Left renal cortex interstitium (tissue), 4 donors: ENCODE results near the gene ASAP3. TPM values are rescaled to one million over a fixed set of nuclear protein-coding genes. Genes with fewer than 3 reads are reported as not detected.
"Not testable (repeated sequence)": the region's sequence is repeated elsewhere in the genome, so short reads cannot be mapped to it uniquely, and the experiment has no call there.

Experiments used
- DNase-seq, 4 donors: peaks; one replicate each; pipeline ENCODE4 v3.0.0-alpha.2; 2013; ENCODE audit warnings: low read depth in 4 of 4, low spot score in 2 of 4, missing footprints in 1 of 4
- polyA plus RNA-seq, 4 donors: library from polyadenylated mRNA; unstranded; fragments of 120-200 nt; gene quantifications; one replicate each; pipeline ENCODE4 v1.2.1, GENCODE V29; 2013; ENCODE audit not compliant: insufficient read length in 4 of 4

ASAP3 gene
- polyA plus RNA-seq, 4 donors, result 34.5 to 42.1 (median 38.2) TPM

DNA sequence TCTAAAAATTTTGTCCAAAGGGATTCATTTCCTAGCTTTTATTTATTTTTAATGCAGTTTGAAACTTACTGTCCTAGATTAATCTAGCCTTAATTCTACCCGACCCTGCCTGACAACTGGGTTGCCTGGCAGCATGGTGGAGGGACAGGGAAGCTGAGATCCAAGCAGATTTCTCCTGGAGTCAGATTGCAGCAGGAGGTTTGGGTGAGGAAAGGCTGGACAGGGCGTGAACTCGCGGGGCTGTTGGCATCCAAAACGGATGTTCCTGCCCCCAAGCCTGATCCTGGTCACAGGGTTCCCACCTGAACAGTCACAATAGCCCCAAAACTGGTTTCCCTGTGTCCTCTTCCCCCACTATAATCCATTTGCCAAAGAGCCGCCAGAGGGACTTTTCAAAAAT, 82.7 kb downstream of the ASAP3 start:
- no peak for DNase-seq

- no peak for DNase-seq
Observed at GRCh38 chr1:23400324-23401114, 83.5 kb downstream of the ASAP3 start.

GRCh38 chr1:23399229-23399628, 84.8 kb downstream of the ASAP3 start:
- no peak for DNase-seq

DNA sequence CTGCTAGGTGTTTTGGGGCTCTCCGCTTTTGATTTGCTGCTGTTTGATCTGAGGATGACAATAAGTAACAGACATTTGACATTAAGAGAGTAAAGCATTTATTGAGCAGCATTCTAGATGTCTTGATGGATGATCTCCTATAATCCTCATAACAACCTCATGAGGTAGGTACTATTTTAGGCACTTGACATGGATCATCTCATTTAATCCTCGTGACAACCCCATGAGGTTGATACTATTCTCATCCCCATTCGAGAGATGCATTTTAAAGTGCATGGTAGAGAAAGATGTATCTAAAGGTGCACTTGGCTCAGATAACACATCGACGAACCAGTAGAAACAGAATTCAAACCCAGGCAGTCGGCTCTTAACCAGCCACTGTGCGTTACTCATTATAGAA, 86.1 kb downstream of the ASAP3 start:
- DNase-seq, result no peak

DNA sequence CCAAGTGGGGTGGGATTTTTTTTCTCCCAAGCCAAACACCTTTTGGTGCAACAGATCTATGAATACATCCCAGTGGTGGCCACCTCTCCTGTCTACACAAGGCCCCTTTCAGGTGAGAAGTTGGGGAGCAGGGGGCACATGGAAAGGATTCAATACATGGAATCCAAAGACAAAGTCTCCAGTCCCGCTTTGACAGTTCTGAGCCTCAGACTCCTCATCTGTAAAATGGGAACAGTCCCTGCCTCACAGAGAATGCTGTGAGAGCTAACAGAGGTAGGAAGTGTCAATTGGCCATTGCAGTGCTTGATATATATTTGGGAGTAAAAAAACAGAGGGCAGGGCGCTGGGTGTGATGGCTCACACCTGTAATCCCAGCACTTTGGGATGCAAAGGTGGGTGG, 87.6 kb downstream of the ASAP3 start:
- DNase-seq, result no peak

DNA sequence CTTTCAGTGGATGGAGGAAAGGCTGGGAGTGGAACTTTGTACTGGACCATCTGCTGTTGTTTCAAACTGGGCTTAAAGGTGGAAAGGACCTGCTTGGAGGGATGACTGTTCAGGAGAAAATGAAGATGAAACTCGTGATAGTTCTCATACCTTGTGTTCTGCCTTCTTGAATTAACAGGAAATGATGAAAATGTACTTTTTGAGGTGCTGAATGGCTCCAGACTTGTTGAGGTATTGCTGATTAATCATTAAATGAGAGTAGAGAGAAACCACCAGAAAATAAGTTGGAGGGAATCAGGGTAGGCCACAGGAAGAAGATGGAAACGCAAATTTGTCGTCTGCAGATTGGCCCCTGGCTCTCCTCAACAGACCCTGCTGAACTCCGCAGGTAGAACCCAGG, 88.1 kb downstream of the ASAP3 start:
- DNase-seq, result no peak

DNA sequence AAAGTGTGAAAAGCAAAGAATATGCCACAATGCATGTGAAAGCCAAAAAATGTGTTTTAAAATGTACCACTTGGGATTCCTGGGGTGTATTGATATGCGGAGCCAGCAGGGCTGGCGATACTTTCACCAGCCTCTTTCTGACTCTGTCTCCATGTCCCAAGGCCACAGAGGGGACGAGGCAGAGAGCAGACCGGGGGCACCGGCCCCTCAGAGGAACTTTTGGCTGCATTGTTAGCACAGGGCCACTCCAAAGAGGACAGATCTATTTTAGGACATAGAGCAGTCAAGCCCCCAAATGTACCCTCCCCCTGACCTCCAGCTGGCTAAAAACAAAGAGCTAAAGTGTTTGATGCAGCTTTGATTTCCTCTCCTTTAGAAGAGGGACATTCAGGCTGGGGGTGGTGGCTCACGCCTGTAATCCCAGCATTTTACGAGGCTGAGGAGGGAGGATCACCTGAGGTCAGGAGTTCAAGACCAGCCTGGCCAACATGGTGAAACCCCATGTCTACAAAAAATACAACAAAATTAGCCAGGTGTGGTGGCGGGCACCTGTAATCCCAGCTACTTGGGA, 88.7 kb downstream of the ASAP3 start:
- DNase-seq, result no peak

GRCh38 chr1:23394684-23395083, 89.3 kb downstream of the ASAP3 start:
- no peak for DNase-seq

- no peak for DNase-seq
Observed at GRCh38 chr1:23394181-23394580, 89.8 kb downstream of the ASAP3 start.

- DNase-seq, result no peak
Observed at GRCh38 chr1:23393706-23394105, 90.3 kb downstream of the ASAP3 start.

DNA sequence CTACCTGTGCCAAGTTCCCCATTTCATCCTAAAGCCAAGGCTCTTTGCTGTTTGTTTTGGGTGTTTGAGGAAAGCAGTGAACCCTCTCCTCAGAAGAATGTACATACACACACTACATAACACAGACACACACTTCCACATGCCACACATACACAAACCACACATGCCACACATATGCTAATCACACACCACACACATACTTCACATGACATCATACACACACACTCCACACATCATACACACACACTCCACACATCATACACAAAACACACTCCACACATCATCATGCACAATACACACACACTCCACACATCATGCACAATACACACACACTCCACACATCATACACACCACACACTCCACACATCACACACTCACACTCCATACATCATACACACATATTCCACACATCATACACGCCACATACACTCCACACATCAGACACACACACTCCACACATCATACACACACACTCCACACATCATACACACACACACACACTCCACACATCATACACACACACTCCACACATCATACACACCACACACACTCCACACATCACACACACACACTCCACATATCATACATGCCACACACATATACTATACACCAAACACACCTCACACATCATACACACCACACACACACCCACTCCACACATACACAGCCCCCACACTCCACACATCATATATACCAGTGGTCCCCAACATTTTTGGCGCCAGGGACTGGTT, 91.7 kb downstream of the ASAP3 start:
- no peak for DNase-seq

DNA sequence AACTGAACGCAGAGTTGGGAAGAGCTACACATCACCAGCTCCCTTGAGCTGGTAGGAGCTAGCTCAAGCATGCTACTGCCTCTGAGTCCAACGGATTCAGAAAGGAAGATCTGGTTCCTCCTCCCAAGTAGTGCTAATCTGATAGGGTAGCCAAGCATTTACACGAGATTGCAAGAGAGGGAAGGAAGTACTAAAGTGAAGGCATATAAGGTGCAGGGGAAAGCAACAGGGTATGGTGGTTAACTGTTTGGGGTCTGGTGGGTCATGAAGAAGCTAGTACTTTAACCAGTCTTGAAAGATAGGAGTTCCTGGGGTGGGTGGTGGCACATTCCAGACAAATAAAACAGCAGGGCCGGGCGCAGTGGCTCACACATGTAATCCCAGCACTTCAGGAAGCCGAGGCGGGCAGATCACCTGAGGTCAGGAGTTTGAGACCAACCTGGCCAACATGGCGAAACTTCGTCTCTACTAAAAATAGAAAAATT, 94.1 kb downstream of the ASAP3 start:
- DNase-seq, result no peak

DNA sequence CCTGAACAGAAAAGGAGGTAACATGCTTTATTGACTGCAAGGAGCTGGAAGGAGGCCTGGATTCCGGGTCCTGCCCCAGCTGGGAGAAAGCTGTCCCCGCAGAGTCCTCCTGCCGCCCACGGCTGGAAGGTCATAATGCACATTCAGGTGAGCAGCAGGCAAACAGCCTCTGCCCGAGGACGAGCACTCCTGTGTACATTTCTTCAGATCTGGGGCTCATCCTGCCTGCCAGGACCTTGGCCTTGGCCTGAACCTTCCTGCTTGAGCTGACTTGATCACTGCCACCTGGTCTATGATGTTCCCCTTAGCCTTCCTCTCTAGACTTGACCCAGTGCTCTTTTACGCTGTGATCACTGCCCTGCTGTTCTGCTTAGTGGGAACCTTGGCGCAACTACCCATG, 96.5 kb downstream of the ASAP3 start:
- no peak for DNase-seq

DNA sequence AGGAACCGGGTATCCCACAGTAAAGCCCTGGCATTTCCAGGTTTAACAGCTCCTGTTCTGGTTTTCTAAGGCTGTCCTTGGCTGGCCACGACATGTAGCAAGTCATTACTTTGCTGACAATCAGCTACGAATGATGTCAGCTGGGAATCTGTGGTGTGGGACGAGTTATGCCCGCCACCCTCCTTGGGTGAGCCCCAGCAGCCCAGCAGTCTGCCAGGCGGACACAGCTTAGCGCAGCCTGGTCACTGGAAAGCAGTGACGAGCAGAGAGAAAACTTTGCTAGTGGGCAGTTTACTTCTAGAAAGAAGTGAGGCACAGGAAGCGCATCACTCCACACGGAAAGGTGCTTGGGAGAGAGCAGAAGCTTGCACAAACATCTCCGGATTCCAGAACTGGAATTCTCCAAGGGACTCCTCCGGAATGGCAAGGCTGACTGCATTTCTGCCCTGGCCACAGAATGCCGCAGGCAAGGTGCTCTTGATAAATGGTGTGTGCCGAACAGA, 98.8 kb downstream of the ASAP3 start:
- no peak for DNase-seq

- DNase-seq, result no peak
Observed at GRCh38 chr1:23384312-23385058, 99.5 kb downstream of the ASAP3 start.

DNA sequence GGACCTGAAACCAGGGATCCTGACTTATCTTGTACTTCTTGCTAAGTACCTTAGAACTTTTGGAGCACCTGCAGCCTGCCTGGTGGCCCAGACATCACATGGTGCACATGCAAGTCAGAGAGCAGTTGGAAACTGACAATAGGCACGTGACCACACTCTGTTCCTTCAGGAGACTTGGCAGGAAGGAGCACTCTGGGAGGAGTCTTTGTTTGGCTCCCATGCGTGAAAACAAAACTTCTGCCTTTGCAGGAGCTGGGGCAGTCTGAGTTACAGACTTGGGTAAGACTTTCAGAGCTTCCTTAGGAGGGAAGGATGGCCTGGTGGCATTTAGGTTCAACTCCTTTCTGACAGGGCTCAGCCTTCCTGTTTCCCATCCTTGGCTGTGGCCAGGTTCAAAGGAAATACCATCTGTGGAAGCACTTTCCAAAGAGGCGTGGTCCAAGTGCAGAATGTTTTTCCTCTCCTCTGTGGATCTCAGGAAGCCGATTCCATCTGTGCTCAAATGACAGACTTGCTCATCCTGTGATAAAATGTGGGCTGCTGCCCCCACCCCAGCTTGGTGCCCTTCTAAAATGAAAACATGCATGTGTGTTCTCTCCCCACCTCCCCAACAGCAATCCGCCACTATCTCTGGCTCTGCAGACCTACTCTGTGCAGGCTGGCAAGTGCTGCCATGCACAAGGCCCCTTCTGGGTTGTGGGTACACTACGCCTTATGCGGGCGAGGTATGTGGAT, 100.2 kb downstream of the ASAP3 start:
- DNase-seq, result no peak

- no peak for DNase-seq
Observed at GRCh38 chr1:23381233-23381885, 102.6 kb downstream of the ASAP3 start.

GRCh38 chr1:23380719-23381118, 103.3 kb downstream of the ASAP3 start:
- no peak for DNase-seq

- not testable (repeated sequence) for DNase-seq
Observed at GRCh38 chr1:23380236-23380635, 103.7 kb downstream of the ASAP3 start.
